HCT116 (cell line): Measurements from ENCODE around the gene HAPSTR1. TPM values are rescaled to one million over a fixed set of nuclear protein-coding genes. Genes with fewer than 3 reads are reported as not detected.

ENCODE experiments used
- ATAC-seq: fragments of 200-7000 bp; cut with Tn5 transposase; 2 replicates; pipeline ENCODE4 v1.9.1; 2020; ENCODE audit warnings: mild to moderate bottlenecking, moderate library complexity
- BruUV-seq: library from RNA; stranded (reverse); fragments of 400-500 nt; replicated peaks from 2 replicates; lab custom pipeline; 2021; lab: Mats Ljungman, UMichigan
- CTCF ChIA-PET: fragments of 300-600 bp; sonication (Branson Sonifier 250); formaldehyde crosslinking; loops from one replicate; lab custom pipeline; 2021; ENCODE audit warnings: antibody characterized with exemption; lab: Charles Lee
- POLR2A ChIA-PET: fragments of 300-600, 350-600 bp; sonication (Branson Sonifier 250); formaldehyde crosslinking; loops from one replicate; lab custom pipeline; 2021; ENCODE audit warnings: antibody characterized with exemption; lab: Charles Lee
- RAD21 ChIA-PET, 2 experiments: fragments of 300-600 bp; sonication (Branson Sonifier 250); formaldehyde crosslinking; loops; one replicate each; lab custom pipeline; 2023; ENCODE audit warnings: low total read pairs in 2 of 2; ENCODE audit not compliant: uncharacterized antibody in 2 of 2, unreplicated experiment in 2 of 2, low non-redundant PET in 1 of 2; lab: Charles Lee
- DNase-seq: peaks from one replicate; pipeline ENCODE4 v3.0.0-alpha.2; 2010; ENCODE audit warnings: low read depth, low spot score
- H2AFZ ChIP-seq: fragments of 200-600 bp; shearing (Covaris generic), sonication (generic); 2 replicates; pipeline ENCODE4 v1.6.1; 2017; ENCODE audit warnings: low read depth, mixed run types, mixed read lengths, antibody characterized with exemption, low read length; ENCODE audit not compliant: poor library complexity, severe bottlenecking
- H3K27ac ChIP-seq: 2 replicates; pipeline ENCODE4 v1.5.1; 2012; ENCODE audit warnings: low read depth, low read length
- H3K27me3 ChIP-seq: fragments of 200-600 bp; sonication (generic); 2 replicates; pipeline ENCODE4 v1.6.1; 2016; ENCODE audit warnings: mixed run types, low read length, mixed read lengths; ENCODE audit not compliant: insufficient read depth
- H3K36me3 ChIP-seq, 2 experiments: fragments of 200-500 bp in 1 of 2; fragments of 200-600 bp in 1 of 2; sonication (Bioruptor generic) in 1 of 2; sonication (generic) in 1 of 2; 2 replicates each; pipeline versions ENCODE4 v1.5.1 to v1.6.1; 2014 to 2016; ENCODE audit warnings: low read length in 2 of 2, inconsistent platforms in 1 of 2, mixed read lengths in 1 of 2, mixed run types in 1 of 2; ENCODE audit not compliant: insufficient read depth in 2 of 2, control insufficient read depth in 1 of 2
- H3K4me1 ChIP-seq, 2 experiments: fragments of 200-600 bp in 1 of 2; sonication (generic) in 1 of 2; 2 replicates each; pipeline versions ENCODE4 v1.5.1 to v1.6.1; 2012 to 2017; ENCODE audit warnings: low read length in 2 of 2, inconsistent platforms in 1 of 2, mild to moderate bottlenecking in 1 of 2, mixed read lengths in 1 of 2, mixed run types in 1 of 2, moderate library complexity in 1 of 2; ENCODE audit not compliant: insufficient read depth in 2 of 2, control insufficient read depth in 1 of 2
- H3K4me2 ChIP-seq: fragments of 200-600 bp; sonication (generic); 2 replicates; pipeline ENCODE4 v1.6.1; 2017; ENCODE audit warnings: mixed run types, low read length, mixed read lengths
- H3K4me3 ChIP-seq, 2 experiments: fragments of 200-600 bp in 1 of 2; sonication (generic) in 1 of 2; replicated peaks in 1 of 2; 2 replicates each; pipeline ENCODE4 v1.5.1; 2011 to 2016; ENCODE audit warnings: low read length in 2 of 2, control low read depth in 1 of 2, low read depth in 1 of 2, mild to moderate bottlenecking in 1 of 2, mixed read lengths in 1 of 2, mixed run types in 1 of 2
- H3K79me2 ChIP-seq: fragments of 200-600 bp; sonication (generic); 2 replicates; pipeline ENCODE4 v1.6.1; 2017; ENCODE audit warnings: mild to moderate bottlenecking, mixed run types, low read length, moderate library complexity, mixed read lengths; ENCODE audit not compliant: insufficient read depth
- H3K9ac ChIP-seq: fragments of 200-600 bp; sonication (generic); 2 replicates; pipeline ENCODE4 v1.6.1; 2016; ENCODE audit warnings: low read length, mixed read lengths
- H3K9me2 ChIP-seq: fragments of 200-600 bp; sonication (generic), shearing (Covaris generic); 2 replicates; pipeline ENCODE4 v1.6.1; 2017; ENCODE audit warnings: mixed run types, mild to moderate bottlenecking, moderate library complexity; ENCODE audit not compliant: insufficient read depth
- H3K9me3 ChIP-seq, 2 experiments: fragments of 200-500 bp in 1 of 2; fragments of 200-600 bp in 1 of 2; sonication (Bioruptor generic) in 1 of 2; sonication (generic) in 1 of 2; 2 replicates each; pipeline ENCODE4 v1.6.1; 2014 to 2017; ENCODE audit warnings: low read length in 2 of 2, mixed read lengths in 2 of 2, inconsistent platforms in 1 of 2, low read depth in 1 of 2, mild to moderate bottlenecking in 1 of 2, mixed run types in 1 of 2, moderate library complexity in 1 of 2; ENCODE audit not compliant: control insufficient read depth in 1 of 2, insufficient read depth in 1 of 2
- H4K20me1 ChIP-seq: fragments of 200-600 bp; sonication (generic), shearing (Covaris generic); 2 replicates; pipeline ENCODE4 v1.6.1; 2017; ENCODE audit warnings: mixed run types, mild to moderate bottlenecking, moderate library complexity; ENCODE audit not compliant: insufficient read depth
- ATF3 ChIP-seq: IDR thresholded peaks from 2 replicates; pipeline ENCODE4 v1.6.1; 2012
- EGR1 ChIP-seq: IDR thresholded peaks from 2 replicates; pipeline ENCODE4 v1.6.1; 2012; ENCODE audit warnings: low read depth
- EZH2phosphoT487 ChIP-seq: fragments of 200-600 bp; IDR thresholded peaks from 2 replicates; pipeline ENCODE4 v1.6.1; 2018; ENCODE audit warnings: antibody characterized with exemption, borderline replicate concordance
- FOSL1 ChIP-seq: IDR thresholded peaks from 2 replicates; pipeline ENCODE4 v1.6.1; 2012; ENCODE audit warnings: low read depth
- JUND ChIP-seq: IDR thresholded peaks from 2 replicates; pipeline ENCODE4 v1.6.1; 2012
- POLR2A ChIP-seq: IDR thresholded peaks from 2 replicates; pipeline ENCODE4 v1.7.0; 2011; ENCODE audit warnings: borderline replicate concordance; ENCODE audit not compliant: insufficient read depth, insufficient read length; ENCODE audit errors: extremely low read depth
- POLR2AphosphoS5 ChIP-seq: IDR thresholded peaks from 2 replicates; pipeline ENCODE4 v1.6.1; 2011; ENCODE audit warnings: mild to moderate bottlenecking, low read depth, low read length, moderate library complexity
- TCF7L2 ChIP-seq: IDR thresholded peaks from 2 replicates; pipeline ENCODE4 v1.7.0; 2011; ENCODE audit warnings: borderline replicate concordance, inconsistent platforms; ENCODE audit not compliant: insufficient read depth, insufficient read length; ENCODE audit errors: extremely low read depth
- YY1 ChIP-seq: IDR thresholded peaks from 2 replicates; pipeline ENCODE4 v1.6.1; 2011; ENCODE audit warnings: low read length, low read depth, moderate library complexity, mild to moderate bottlenecking; ENCODE audit not compliant: insufficient replicate concordance; ENCODE audit errors: extremely low read depth
- intact Hi-C: fragments of 100-400 bp; cut with micrococcal nuclease; formaldehyde crosslinking; loops from 2 replicates; pipeline ENCODE4 v1.10.0; 2022
- total RNA-seq: library from RNA; stranded (reverse); gene quantifications from one replicate; pipeline ENCODE4 v1.2.1, GENCODE V29; 2021; ENCODE audit not compliant: unreplicated experiment

Gene HAPSTR1
- total RNA-seq, 1 experiment from 2014 or later = 54.9 TPM

GRCh38 chr16:9094011-9094846 lies 2.8 kb downstream of the HAPSTR1 start:
- ChIA-PET POLR2A (no interaction called here), RAD21 (no interaction called here), CTCF (no interaction called here)
- Histone ChIP-seq H3K79me2 (peaks cover 76% of the 10 kb centered on the region), H4K20me1 (peaks cover 46% of the 10 kb centered on the region; the same call in 1 of the 2 replicates), H3K9ac (peak overlapping the region; percentile 94; the same call in 1 of the 2 replicates), H3K4me3 (peak overlapping the region in 1 of 2 experiments; percentile 66; a peak in 1 of 4 replicates), H3K9me3 (no peaks in the 10 kb centered on the region), H2AFZ (no peak overlapping the region), H3K9me2 (no peaks in the 10 kb centered on the region), H3K4me1 (peaks cover 27 to 72% of the 10 kb centered on the region in 2 experiments), H3K27me3 (no peaks in the 10 kb centered on the region), H3K27ac (no peak overlapping the region), H3K36me3 (peaks cover 18 to 37% of the 10 kb centered on the region in 2 experiments; a peak in 3 of 4 replicates), H3K4me2 (peak overlapping the region; percentile 89)
- no peak for TF ChIP-seq YY1
- no peak for TF ChIP-seq POLR2A
- TF ChIP-seq JUND = no peak
- intact Hi-C loops = no loop called here
- no TSS peak for BruUV-seq
- ATAC-seq (no peak), DNase-seq (no peak)

DNA sequence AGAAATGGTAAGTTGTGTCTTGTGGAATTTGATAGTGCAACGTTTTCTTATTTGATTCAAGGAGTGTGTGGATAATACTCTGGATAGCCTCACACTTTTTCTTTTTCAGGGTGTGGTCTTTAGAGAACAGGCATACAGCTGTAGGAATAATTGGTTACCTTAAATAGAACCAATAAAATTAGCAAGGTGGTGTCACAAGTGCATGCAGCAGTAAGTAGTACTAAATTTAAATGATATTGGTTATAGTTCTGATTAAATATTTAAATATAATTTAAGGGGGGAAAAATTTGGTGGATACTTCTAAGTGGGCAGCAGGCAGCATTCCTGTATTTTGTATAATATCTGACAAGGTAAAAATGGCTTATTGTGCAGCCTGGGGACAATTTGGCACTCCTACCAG lies 3.7 kb downstream of the HAPSTR1 start:
- Histone ChIP-seq H3K4me1 (peaks cover 20 to 73% of the 10 kb centered on the region in 2 experiments), H3K27ac (no peak overlapping the region), H3K9ac (no peak overlapping the region), H3K9me2 (no peaks in the 10 kb centered on the region), H3K36me3 (peaks cover 19 to 47% of the 10 kb centered on the region in 2 experiments; a peak in 3 of 4 replicates)
- ChIA-PET POLR2A (no interaction called here), CTCF (no interaction called here)
- no peak for ATAC-seq
- no peak for DNase-seq
- TF ChIP-seq EGR1 (no peak), EZH2phosphoT487 (no peak), POLR2AphosphoS5 (0 out of 2 replicates have a peak, but pooled peaks have one; percentile 8), ATF3 (no peak), FOSL1 (no peak), TCF7L2 (no peak)
- TF ChIP-seq, all 23 proteins: peak for 1
- Histone ChIP-seq H3K4me3 (no peak overlapping the region), H2AFZ (no peak overlapping the region), H3K9me3 (no peaks in the 10 kb centered on the region), H3K79me2 (peaks cover 85% of the 10 kb centered on the region), H3K27me3 (no peaks in the 10 kb centered on the region), H3K4me2 (peak overlapping the region; percentile 89; the same call in 1 of the 2 replicates), H4K20me1 (peaks cover 55% of the 10 kb centered on the region; the same call in 1 of the 2 replicates)
- intact Hi-C loops = no loop called here
- no TSS peak for BruUV-seq
- RAD21 ChIA-PET = no interaction called here
